K562 (cell line): ENCODE measurements around the gene ZNF547. TPM values are rescaled to one million over a fixed set of nuclear protein-coding genes. Genes with fewer than 3 reads are reported as not detected.
A peak's percentile ranks its signal among the peaks of the same experiment; 100 is the strongest.

Source experiments
- CBFB ChIP-seq: sonication (generic); formaldehyde crosslinking; IDR thresholded peaks from 2 replicates; pipeline ENCODE4 v1.4.0; 2020; ENCODE audit warnings: mild to moderate bottlenecking, missing genetic modification reagents
- PCBP2 ChIP-seq: fragments of 200-400 bp; formaldehyde crosslinking; IDR thresholded peaks from 2 replicates; pipeline ENCODE4 v1.6.1; 2018; ENCODE audit warnings: low read length, low read depth, mild to moderate bottlenecking, moderate library complexity; ENCODE audit not compliant: poor library complexity, severe bottlenecking
- POLR2G ChIP-seq: fragments of 200-400 bp; formaldehyde crosslinking; IDR thresholded peaks from 2 replicates; pipeline ENCODE4 v1.6.1; 2017; ENCODE audit warnings: low read depth, mild to moderate bottlenecking, antibody characterized with exemption, low read length, moderate library complexity
- SRSF3 ChIP-seq: fragments of 200-400 bp; formaldehyde crosslinking; IDR thresholded peaks from 2 replicates; pipeline ENCODE4 v1.6.1; 2016; ENCODE audit warnings: mild to moderate bottlenecking, low read length, moderate library complexity; ENCODE audit not compliant: insufficient read depth
- polyA plus RNA-seq, 8 experiments: library from polyadenylated mRNA; depleted of rRNA in 4 of 8; stranded (reverse) in 5 of 8; unstranded in 3 of 8; fragments of >200 nt; fragmentation: Nextera tagmentation in 2 of 8; fragmentation: Illumina TruSeq in 1 of 8; extraction: Ambion mirVana in 2 of 8; extraction: Trizol in 1 of 8; gene quantifications; 2 replicates each; pipeline versions ENCODE4 v1.2.1 to v1.2.3, GENCODE V29; 2011 to 2014; ENCODE audit warnings: inconsistent platforms in 1 of 8, missing spikeins in 1 of 8
- total RNA-seq, 7 experiments: library from RNA; depleted of rRNA in 6 of 7; stranded (reverse); fragments of >200 nt in 6 of 7; fragmentation: Illumina TruSeq in 2 of 7; extraction: Trizol in 2 of 7; gene quantifications; 2 replicates each; pipeline versions ENCODE4 v1.2.1 to v1.2.3, GENCODE V29; 2011 to 2021; ENCODE audit warnings: low replicate concordance in 1 of 7
- TF ChIP-seq, protein P1 (sequence below), 2 experiments: fragments of 450-650 bp; IDR thresholded peaks; 2 replicates each; pipeline ENCODE4 v1.6.1; 2016; ENCODE audit warnings: mild to moderate bottlenecking in 2 of 2, borderline replicate concordance in 1 of 2, low read depth in 1 of 2, moderate library complexity in 1 of 2
- TF ChIP-seq, protein P2 (sequence below): sonication (generic); formaldehyde crosslinking; IDR thresholded peaks from 2 replicates; pipeline ENCODE4 v1.8.0; 2023; ENCODE audit warnings: mild to moderate bottlenecking, missing genetic modification reagents
- TF ChIP-seq, protein P3 (sequence below), 2 experiments: IDR thresholded peaks; 2 replicates each; pipeline ENCODE4 v1.6.1; 2011; ENCODE audit warnings: borderline replicate concordance in 1 of 2, control low read depth in 1 of 2, low read depth in 1 of 2, low read length in 1 of 2, mild to moderate bottlenecking in 1 of 2, mixed read lengths in 1 of 2, moderate library complexity in 1 of 2; ENCODE audit not compliant: insufficient read depth in 1 of 2, insufficient read length in 1 of 2, poor library complexity in 1 of 2, severe bottlenecking in 1 of 2; ENCODE audit errors: extremely low read depth in 1 of 2
- TF ChIP-seq, protein P4 (sequence below): sonication (generic); formaldehyde crosslinking; IDR thresholded peaks from 2 replicates; pipeline ENCODE4 v1.8.0; 2022; ENCODE audit warnings: mild to moderate bottlenecking, missing genetic modification reagents

Gene ZNF547
- total and polyA plus RNA-seq, 9 of the 15 experiments (the other 6 are each of a cell fraction or from before 2014, with no cell fraction given), result 0.03 to 0.96 (median 0.30) TPM

DNA sequence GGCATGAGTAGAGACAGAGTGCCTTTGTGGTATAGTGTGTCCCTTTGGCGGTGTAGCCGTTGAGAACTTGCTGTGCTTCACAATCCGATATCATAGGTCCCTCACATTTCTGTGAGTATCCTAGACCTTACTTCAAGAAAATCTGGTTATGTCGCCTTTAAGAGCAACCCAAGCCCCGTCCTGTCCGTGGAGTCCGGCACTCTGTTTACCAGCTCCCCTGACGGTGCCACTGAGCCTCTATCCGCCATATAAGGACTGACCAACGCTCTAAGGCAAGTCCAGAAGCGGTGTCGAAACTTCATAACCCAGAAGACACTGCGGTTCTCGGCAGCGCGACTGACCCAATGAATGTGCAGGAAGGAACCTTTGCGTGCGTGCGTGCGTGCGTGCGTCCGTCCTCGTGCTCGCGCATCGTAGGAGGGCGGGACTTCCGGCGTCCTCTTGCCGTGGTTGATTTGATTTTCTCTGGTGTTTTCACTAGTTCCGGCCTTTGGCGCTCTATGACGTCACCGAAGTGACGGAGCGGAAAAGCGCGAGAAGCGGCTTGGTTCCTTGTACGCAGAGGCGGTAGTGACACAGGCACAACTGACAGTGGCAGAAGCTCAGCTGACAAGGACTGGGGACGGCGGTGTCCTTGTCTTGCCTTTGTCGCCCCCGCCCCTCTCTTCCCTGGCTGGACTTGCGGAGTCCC is at the start of gene ZNF547, which contains the start of gene TRAPPC2B (continued):
- TF ChIP-seq, protein P1, sequence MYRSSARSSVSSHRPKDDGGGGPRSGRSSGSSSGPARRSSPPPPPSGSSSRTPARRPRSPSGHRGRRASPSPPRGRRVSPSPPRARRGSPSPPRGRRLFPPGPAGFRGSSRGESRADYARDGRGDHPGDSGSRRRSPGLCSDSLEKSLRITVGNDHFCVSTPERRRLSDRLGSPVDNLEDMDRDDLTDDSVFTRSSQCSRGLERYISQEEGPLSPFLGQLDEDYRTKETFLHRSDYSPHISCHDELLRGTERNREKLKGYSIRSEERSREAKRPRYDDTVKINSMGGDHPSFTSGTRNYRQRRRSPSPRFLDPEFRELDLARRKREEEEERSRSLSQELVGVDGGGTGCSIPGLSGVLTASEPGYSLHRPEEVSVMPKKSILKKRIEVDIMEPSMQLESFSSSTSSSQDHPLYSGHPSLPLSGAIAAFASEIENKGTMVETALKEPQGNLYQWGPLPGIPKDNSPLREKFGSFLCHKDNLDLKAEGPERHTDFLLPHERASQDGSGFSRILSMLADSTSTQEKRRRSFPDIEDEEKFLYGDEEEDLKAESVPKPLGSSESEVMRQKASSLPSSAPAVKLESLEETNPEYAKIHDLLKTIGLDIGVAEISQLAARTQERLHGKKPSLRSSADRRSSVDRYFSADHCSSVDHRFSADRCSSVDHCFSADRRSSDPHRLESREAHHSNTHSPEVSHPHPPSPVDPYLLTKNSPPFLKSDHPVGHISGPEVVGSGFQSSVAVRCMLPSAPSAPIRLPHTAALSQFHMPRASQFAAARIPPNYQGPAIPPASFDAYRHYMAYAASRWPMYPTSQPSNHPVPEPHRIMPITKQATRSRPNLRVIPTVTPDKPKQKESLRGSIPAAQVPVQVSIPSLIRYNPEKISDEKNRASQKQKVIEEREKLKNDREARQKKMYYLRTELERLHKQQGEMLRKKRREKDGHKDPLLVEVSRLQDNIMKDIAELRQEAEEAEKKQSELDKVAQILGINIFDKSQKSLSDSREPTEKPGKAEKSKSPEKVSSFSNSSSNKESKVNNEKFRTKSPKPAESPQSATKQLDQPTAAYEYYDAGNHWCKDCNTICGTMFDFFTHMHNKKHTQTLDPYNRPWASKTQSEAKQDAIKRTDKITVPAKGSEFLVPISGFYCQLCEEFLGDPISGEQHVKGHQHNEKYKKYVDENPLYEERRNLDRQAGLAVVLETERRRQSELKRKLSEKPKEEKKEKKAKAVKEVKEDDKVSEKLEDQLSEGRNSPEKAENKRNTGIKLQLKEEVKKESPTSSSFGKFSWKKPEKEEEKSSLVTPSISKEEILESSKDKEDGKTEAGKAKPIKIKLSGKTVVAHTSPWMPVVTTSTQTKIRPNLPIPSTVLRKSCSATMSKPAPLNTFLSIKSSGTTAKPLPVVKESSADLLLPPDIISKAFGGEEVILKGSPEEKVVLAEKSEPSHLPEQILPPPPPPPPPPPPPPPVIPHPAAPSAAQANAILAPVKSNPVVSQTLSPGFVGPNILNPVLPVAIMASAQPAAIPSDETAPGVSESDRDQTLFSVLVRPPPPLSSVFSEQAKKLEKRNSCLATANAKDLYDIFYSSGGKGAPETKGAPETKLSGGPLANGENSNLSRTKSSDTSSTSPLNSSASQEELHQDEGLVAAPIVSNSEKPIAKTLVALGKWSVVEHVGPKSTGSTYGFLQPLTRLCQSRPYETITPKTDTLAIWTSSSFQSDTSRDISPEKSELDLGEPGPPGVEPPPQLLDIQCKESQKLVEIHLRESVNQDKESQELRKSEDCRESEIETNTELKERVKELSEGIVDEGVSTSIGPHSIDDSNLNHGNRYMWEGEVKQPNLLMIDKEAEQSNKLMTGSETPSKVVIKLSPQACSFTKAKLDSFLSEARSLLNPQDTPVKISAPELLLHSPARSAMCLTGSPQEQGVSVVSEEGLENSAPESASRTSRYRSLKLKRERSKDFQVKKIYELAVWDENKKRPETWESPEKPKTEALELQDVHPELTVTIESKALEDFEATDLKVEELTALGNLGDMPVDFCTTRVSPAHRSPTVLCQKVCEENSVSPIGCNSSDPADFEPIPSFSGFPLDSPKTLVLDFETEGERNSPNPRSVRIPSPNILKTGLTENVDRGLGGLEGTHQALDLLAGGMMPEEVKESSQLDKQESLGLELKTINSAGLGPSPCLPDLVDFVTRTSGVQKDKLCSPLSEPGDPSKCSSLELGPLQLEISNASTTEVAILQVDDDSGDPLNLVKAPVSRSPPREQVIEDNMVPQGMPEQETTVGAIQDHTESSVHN (IDR thresholded peaks at IDR 0.05; ENCODE audit: borderline replicate concordance in 1 of 2, low read depth in 1 of 2), result no peak
- TF ChIP-seq, protein P2, sequence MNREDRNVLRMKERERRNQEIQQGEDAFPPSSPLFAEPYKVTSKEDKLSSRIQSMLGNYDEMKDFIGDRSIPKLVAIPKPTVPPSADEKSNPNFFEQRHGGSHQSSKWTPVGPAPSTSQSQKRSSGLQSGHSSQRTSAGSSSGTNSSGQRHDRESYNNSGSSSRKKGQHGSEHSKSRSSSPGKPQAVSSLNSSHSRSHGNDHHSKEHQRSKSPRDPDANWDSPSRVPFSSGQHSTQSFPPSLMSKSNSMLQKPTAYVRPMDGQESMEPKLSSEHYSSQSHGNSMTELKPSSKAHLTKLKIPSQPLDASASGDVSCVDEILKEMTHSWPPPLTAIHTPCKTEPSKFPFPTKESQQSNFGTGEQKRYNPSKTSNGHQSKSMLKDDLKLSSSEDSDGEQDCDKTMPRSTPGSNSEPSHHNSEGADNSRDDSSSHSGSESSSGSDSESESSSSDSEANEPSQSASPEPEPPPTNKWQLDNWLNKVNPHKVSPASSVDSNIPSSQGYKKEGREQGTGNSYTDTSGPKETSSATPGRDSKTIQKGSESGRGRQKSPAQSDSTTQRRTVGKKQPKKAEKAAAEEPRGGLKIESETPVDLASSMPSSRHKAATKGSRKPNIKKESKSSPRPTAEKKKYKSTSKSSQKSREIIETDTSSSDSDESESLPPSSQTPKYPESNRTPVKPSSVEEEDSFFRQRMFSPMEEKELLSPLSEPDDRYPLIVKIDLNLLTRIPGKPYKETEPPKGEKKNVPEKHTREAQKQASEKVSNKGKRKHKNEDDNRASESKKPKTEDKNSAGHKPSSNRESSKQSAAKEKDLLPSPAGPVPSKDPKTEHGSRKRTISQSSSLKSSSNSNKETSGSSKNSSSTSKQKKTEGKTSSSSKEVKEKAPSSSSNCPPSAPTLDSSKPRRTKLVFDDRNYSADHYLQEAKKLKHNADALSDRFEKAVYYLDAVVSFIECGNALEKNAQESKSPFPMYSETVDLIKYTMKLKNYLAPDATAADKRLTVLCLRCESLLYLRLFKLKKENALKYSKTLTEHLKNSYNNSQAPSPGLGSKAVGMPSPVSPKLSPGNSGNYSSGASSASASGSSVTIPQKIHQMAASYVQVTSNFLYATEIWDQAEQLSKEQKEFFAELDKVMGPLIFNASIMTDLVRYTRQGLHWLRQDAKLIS (CRISPR knock-in tag), result no peak
- TF ChIP-seq POLR2G (peak; percentile 58), SRSF3 (no peak), PCBP2 (no peak), CBFB (CRISPR knock-in tag) (no peak)
- TF ChIP-seq, protein P3, sequence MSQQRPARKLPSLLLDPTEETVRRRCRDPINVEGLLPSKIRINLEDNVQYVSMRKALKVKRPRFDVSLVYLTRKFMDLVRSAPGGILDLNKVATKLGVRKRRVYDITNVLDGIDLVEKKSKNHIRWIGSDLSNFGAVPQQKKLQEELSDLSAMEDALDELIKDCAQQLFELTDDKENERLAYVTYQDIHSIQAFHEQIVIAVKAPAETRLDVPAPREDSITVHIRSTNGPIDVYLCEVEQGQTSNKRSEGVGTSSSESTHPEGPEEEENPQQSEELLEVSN (IDR thresholded peaks at IDR 0.05; ENCODE audit: borderline replicate concordance in 1 of 2, extremely low read depth in 1 of 2, insufficient read depth in 1 of 2, insufficient read length in 1 of 2, low read depth in 1 of 2, low read length in 1 of 2, poor library complexity in 1 of 2, severe bottlenecking in 1 of 2), result peak in 1 of 2 experiments; percentile 61
- TF ChIP-seq, protein P4, sequence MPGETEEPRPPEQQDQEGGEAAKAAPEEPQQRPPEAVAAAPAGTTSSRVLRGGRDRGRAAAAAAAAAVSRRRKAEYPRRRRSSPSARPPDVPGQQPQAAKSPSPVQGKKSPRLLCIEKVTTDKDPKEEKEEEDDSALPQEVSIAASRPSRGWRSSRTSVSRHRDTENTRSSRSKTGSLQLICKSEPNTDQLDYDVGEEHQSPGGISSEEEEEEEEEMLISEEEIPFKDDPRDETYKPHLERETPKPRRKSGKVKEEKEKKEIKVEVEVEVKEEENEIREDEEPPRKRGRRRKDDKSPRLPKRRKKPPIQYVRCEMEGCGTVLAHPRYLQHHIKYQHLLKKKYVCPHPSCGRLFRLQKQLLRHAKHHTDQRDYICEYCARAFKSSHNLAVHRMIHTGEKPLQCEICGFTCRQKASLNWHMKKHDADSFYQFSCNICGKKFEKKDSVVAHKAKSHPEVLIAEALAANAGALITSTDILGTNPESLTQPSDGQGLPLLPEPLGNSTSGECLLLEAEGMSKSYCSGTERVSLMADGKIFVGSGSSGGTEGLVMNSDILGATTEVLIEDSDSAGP (CRISPR knock-in tag), result peak; percentile 88
